PC-3 (cell line): ENCODE results near the gene LTBR. TPM values are rescaled to one million over a fixed set of nuclear protein-coding genes. Genes with fewer than 3 reads are reported as not detected.
"Not testable (repeated sequence)": the region's sequence is repeated elsewhere in the genome, so short reads cannot be mapped to it uniquely, and the experiment has no call there.

Experiments used
- ATAC-seq: fragments of 200-7000 bp; cut with Tn5 transposase; 2 replicates; pipeline ENCODE4 v1.9.1; 2020; ENCODE audit warnings: mild to moderate bottlenecking, moderate library complexity
- BruUV-seq: library from RNA; stranded (reverse); fragments of 400-500 nt; replicated peaks from 2 replicates; lab custom pipeline; 2021; lab: Mats Ljungman, UMichigan
- CTCF ChIA-PET: fragments of 300-600 bp; sonication (Branson Sonifier 250); formaldehyde crosslinking; loops from one replicate; lab custom pipeline; 2022; ENCODE audit warnings: antibody characterized with exemption; lab: Charles Lee
- POLR2A ChIA-PET: fragments of 300-600 bp; sonication (Branson Sonifier 250); formaldehyde crosslinking; loops from one replicate; lab custom pipeline; 2022; ENCODE audit warnings: antibody characterized with exemption; ENCODE audit not compliant: unreplicated experiment; lab: Charles Lee
- DNase-seq: peaks from one replicate; pipeline ENCODE4 v3.0.0-alpha.2; 2015
- H2AFZ ChIP-seq: fragments of 300-600 bp; sonication (generic); 2 replicates; pipeline ENCODE4 v1.6.0; 2016; ENCODE audit warnings: antibody characterized with exemption, low read length
- H3F3A ChIP-seq: fragments of 300-600 bp; sonication (generic); one replicate; pipeline ENCODE4 v1.6.0; 2017; ENCODE audit warnings: antibody characterized with exemption, low read length, control low read depth, mild to moderate bottlenecking; ENCODE audit not compliant: unreplicated experiment
- H3K27ac ChIP-seq: fragments of 300-600 bp; sonication (generic); 2 replicates; pipeline ENCODE4 v1.5.1; 2016; ENCODE audit warnings: mild to moderate bottlenecking, low read length
- H3K27me3 ChIP-seq: fragments of 300-600 bp; sonication (generic); 2 replicates; pipeline ENCODE4 v1.6.1; 2016; ENCODE audit warnings: low read length, mixed read lengths
- H3K36me3 ChIP-seq: fragments of 300-600 bp; sonication (generic); 2 replicates; pipeline ENCODE4 v1.6.1; 2016; ENCODE audit warnings: low read depth, mixed run types, low read length, mixed read lengths
- H3K4me1 ChIP-seq: fragments of 300-600 bp; sonication (generic); 2 replicates; pipeline ENCODE4 v1.5.1; 2016; ENCODE audit warnings: low read length; ENCODE audit not compliant: insufficient read depth
- H3K4me2 ChIP-seq: fragments of 300-600 bp; sonication (generic); 2 replicates; pipeline ENCODE4 v1.6.0; 2016; ENCODE audit warnings: low read length
- H3K4me3 ChIP-seq: fragments of 300-600 bp; sonication (generic); 2 replicates; pipeline ENCODE4 v1.5.1; 2016; ENCODE audit warnings: mild to moderate bottlenecking, low read length, mixed read lengths
- H3K79me2 ChIP-seq: fragments of 300-600 bp; sonication (generic); 2 replicates; pipeline ENCODE4 v1.6.1; 2017; ENCODE audit warnings: low read length, mixed read lengths
- H3K9ac ChIP-seq: fragments of 300-600 bp; sonication (generic); 2 replicates; pipeline ENCODE4 v1.6.0; 2016; ENCODE audit warnings: mild to moderate bottlenecking, low read length
- H3K9me2 ChIP-seq: fragments of 300-600 bp; sonication (generic); replicated peaks from 2 replicates; pipeline ENCODE4 v1.6.1; 2016; ENCODE audit warnings: mixed run types, low read length, mixed read lengths
- H3K9me3 ChIP-seq: fragments of 300-600 bp; sonication (generic); 2 replicates; pipeline ENCODE4 v1.6.1; 2016; ENCODE audit warnings: low read length, mixed read lengths
- H4K20me1 ChIP-seq: fragments of 300-600 bp; sonication (generic); 2 replicates; pipeline ENCODE4 v1.6.1; 2016; ENCODE audit warnings: low read length, mixed read lengths
- CTCF ChIP-seq: fragments of 300-600 bp; sonication (generic); conservative IDR thresholded peaks from 2 replicates; pipeline ENCODE4 v1.5.1; 2017; ENCODE audit warnings: antibody characterized with exemption, low read depth, mild to moderate bottlenecking, low read length
- EZH2 ChIP-seq: fragments of 300-600 bp; sonication (generic); IDR thresholded peaks from one replicate; pipeline ENCODE4 v1.6.1; 2017; ENCODE audit warnings: antibody characterized with exemption, mild to moderate bottlenecking, low read length; ENCODE audit not compliant: unreplicated experiment
- EZH2phosphoT487 ChIP-seq: fragments of 300-600 bp; sonication (generic); IDR thresholded peaks from 2 replicates; pipeline ENCODE4 v1.6.1; 2018; ENCODE audit warnings: mild to moderate bottlenecking, antibody characterized with exemption, low read length, borderline replicate concordance
- intact Hi-C: fragments of 100-400 bp; cut with micrococcal nuclease; formaldehyde crosslinking; loops from 2 replicates; pipeline ENCODE4 v1.9.0; 2023
- total RNA-seq: library from RNA; depleted of rRNA; stranded (reverse); fragments of >200 nt; gene quantifications from 2 replicates; pipeline ENCODE4 v1.2.3, GENCODE V29; 2014

LTBR gene
- total RNA-seq, 1 experiment from 2014 or later: 163 TPM

DNA sequence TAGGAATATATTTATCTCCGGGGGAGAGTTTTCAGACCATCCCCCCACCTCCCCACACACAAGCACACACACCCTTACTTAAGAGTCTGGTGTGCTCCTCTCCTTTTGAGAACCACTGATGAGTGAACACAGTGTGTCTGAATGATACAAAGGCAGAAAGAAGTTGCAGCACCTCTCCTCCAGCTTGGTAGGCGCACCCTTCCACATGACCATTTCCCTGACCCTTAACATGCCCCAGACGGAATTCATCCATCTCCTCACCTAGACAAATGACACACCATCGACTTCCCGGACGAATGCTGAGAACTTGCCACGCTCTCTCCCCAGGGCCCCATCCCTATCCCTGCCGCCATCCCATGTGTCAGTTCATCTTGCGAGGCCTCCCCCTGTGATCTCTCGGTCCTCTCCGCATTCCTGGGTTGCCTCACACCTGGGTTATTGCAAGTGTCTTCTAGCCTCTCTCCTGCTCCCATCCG is 46.0 kb upstream of the LTBR start:
- peaks cover 3% of the 10 kb centered on the region for H3F3A ChIP-seq
- H3K27me3 ChIP-seq: no peaks in the 10 kb centered on the region
- BruUV-seq: no TSS peak
- POLR2A ChIA-PET: no interaction called here
- CTCF ChIA-PET: no interaction called here
- peak overlapping the region; percentile 100 for H3K27ac ChIP-seq
- peak overlapping the region; percentile 85 for H3K4me2 ChIP-seq
- H3K79me2 ChIP-seq: peaks cover 89% of the 10 kb centered on the region
- H3K4me3 ChIP-seq: peak overlapping the region; percentile 90; the same call in 1 of the 2 replicates
- intact Hi-C loops: loop anchor here (2.0 to 5.0 kb wide), 4 partner anchors 33 to 197 kb away; partner anchors contain the start of gene GAPDH
- H4K20me1 ChIP-seq: 0 out of 2 replicates have a peak, but pooled peaks cover 9% of the 10 kb centered on the region
- no peak for ATAC-seq
- H3K4me1 ChIP-seq: peaks cover 71% of the 10 kb centered on the region
- TF ChIP-seq CTCF: no peak
- no peaks in the 10 kb centered on the region for H3K9me2 ChIP-seq
- H3K9me3 ChIP-seq: no peaks in the 10 kb centered on the region
- no peak overlapping the region for H2AFZ ChIP-seq
- DNase-seq: no peak
- H3K9ac ChIP-seq: no peak overlapping the region
- peaks cover 18% of the 10 kb centered on the region; the same call in 1 of the 2 replicates for H3K36me3 ChIP-seq

- not testable (repeated sequence) for H3K27me3 ChIP-seq, H4K20me1 ChIP-seq, H3F3A ChIP-seq, H3K27ac ChIP-seq, H2AFZ ChIP-seq, ATAC-seq, BruUV-seq, H3K9ac ChIP-seq, H3K9me3 ChIP-seq, DNase-seq, H3K9me2 ChIP-seq
- intact Hi-C loops: loop anchor here (5.0 kb wide), 1 partner anchor 41 kb away; no protein-coding TSS in a partner anchor
- peaks cover 68% of the 10 kb centered on the region for H3K4me1 ChIP-seq
- ChIA-PET CTCF (interaction anchor here (0.6 to 1.5 kb wide), 2 partner anchors 24 to 39 kb away, joined by 3 to 4 read pairs; no protein-coding TSS in a partner anchor), POLR2A (interaction anchor here (0.6 to 1.1 kb wide), 2 partner anchors 45 to 211 kb away, joined by 3 to 6 read pairs; partner anchors contain the start of gene LTBR)
- peak overlapping the region; percentile 90; the same call in 1 of the 2 replicates for H3K4me3 ChIP-seq
- H3K4me2 ChIP-seq: peak overlapping the region; percentile 85
- peaks cover 84% of the 10 kb centered on the region for H3K79me2 ChIP-seq
- peaks cover 13% of the 10 kb centered on the region; the same call in 1 of the 2 replicates for H3K36me3 ChIP-seq
These were observed 45.4 kb upstream of the LTBR start for GRCh38 chr12:6338536-6338935.

DNA sequence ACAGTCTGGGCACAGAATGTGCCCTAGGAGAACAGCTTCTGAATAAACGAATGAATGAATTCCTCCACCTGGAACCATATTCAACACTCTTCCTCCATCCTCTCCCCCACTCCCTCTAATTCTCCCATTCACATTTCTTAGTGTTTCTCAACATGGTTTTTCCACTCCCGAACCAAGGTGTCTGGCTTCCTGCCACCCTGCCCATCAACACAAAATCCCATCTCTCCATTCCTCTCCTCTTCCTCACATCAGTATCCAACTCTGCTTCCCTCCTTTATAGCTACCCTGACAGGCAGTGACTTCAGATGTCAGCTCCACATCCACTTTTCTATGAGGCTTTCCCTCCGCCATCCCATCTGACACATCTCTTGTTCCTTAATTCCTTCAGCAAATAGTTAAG is 45.0 kb upstream of the LTBR start:
- TF ChIP-seq EZH2phosphoT487 (no peak), EZH2 (no peak), CTCF (no peak)
- H3F3A ChIP-seq: no peaks in the 10 kb centered on the region
- POLR2A ChIA-PET: interaction anchor here (0.6 to 1.1 kb wide), 2 partner anchors 45 to 210 kb away, joined by 3 to 6 read pairs; partner anchors contain the start of gene LTBR
- no peaks in the 10 kb centered on the region for H3K9me3 ChIP-seq
- H3K36me3 ChIP-seq: peaks cover 9% of the 10 kb centered on the region; the same call in 1 of the 2 replicates
- CTCF ChIA-PET: interaction anchor here (0.5 to 1.5 kb wide), 4 partner anchors 24 to 75 kb away, joined by 3 to 7 read pairs (median 4); no protein-coding TSS in a partner anchor
- ATAC-seq (no peak), DNase-seq (no peak)
- H3K27ac ChIP-seq: peak overlapping the region; percentile 83; the same call in 1 of the 2 replicates
- peak overlapping the region; percentile 90 for H3K4me3 ChIP-seq
- H3K9ac ChIP-seq: peak overlapping the region; percentile 92
- H3K4me2 ChIP-seq: peak overlapping the region; percentile 85
- H2AFZ ChIP-seq: no peak overlapping the region
- intact Hi-C loops: loop anchor here (5.0 kb wide), 1 partner anchor 42 kb away; no protein-coding TSS in a partner anchor
- H3K27me3 ChIP-seq: no peaks in the 10 kb centered on the region
- 0 out of 2 replicates have a peak, but pooled peaks cover 9% of the 10 kb centered on the region for H4K20me1 ChIP-seq
- no peaks in the 10 kb centered on the region for H3K9me2 ChIP-seq
- H3K4me1 ChIP-seq: peaks cover 66% of the 10 kb centered on the region
- no TSS peak for BruUV-seq
- H3K79me2 ChIP-seq: peaks cover 80% of the 10 kb centered on the region
